HG03064 (cell line): ENCODE results near the gene PBX1.

Source experiments
- ATAC-seq: cut with Tn5 transposase; IDR thresholded peaks from one replicate; pipeline ENCODE4 v1.9.1; 2021; ENCODE audit warnings: low read depth; ENCODE audit not compliant: unreplicated experiment

PBX1 gene

GRCh38 chr1:164742745-164743144 is 183.8 kb downstream of the PBX1 start:
- ATAC-seq, result no peak

DNA sequence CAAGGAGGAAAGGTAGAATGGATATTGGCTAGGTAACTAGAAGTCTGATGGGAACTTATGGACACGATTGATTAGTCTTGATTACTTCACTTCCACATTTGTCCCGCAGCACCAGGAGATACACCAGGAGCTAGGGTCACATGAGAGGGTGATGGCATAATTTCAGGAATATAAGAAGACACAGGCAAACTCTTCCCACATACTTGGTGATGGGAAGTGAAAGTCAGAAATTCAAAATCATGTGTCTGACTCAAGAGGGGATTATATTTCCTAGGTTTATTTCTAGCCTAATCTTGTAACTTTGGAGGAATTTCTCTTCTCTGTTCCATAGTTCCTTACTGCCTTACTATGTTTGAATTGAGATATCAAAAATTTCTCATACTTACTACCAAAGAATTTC is 185.0 kb downstream of the PBX1 start:
- ATAC-seq, result no peak

DNA sequence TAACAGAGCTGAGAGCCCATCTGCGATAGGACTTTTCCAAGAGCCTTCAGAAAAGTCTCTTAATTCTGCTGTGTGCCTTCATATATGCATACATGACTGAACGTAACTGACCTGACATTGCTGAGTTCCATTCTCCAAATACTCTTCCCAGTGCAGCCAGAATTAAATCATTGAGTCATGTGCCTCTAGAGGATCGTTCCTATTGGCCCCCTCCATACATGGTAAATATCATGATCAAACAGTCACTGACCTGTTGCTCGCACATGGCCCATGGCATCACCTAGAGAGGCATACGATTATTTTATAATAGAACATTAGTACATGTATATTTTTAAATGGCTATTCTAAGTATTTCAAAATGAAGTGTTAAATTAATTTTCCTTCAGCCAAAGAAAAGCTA is 186.8 kb downstream of the PBX1 start:
- no peak for ATAC-seq

- ATAC-seq, result no peak
Measured at GRCh38 chr1:164746632-164747031, 187.6 kb downstream of the PBX1 start.

DNA sequence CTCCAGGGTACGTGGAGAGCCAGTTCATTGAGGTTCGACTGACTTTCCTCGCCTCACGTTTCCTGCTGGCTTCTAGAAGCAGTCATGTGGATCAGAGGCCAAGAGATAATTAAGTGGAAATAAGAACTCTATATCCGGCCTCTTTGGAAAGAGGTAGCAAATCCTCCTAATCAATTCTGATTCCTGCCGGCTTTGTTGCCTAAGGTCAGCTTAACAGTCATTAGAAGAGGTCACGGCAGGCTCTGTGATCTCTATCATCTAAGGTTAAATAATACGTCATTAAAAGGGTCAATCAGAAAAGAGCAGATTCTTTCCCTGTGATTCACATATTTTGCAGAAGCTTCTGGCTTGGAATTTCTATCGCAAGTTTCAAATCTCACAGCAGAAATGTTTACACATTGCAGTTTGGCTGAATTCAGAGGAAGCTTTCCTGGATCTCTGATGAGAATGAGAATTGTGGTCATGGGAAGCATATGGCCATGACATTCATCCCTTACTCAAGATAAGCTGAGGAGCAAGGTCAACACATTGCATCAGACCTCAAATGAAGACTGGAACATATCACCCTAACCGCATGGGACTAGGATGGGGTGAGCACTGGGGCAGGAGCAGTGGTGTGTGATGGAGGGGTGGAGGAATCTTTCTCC is 189.4 kb downstream of the PBX1 start:
- no peak for ATAC-seq

- no peak for ATAC-seq
Measured at GRCh38 chr1:164753521-164754077, 194.6 kb downstream of the PBX1 start.

DNA sequence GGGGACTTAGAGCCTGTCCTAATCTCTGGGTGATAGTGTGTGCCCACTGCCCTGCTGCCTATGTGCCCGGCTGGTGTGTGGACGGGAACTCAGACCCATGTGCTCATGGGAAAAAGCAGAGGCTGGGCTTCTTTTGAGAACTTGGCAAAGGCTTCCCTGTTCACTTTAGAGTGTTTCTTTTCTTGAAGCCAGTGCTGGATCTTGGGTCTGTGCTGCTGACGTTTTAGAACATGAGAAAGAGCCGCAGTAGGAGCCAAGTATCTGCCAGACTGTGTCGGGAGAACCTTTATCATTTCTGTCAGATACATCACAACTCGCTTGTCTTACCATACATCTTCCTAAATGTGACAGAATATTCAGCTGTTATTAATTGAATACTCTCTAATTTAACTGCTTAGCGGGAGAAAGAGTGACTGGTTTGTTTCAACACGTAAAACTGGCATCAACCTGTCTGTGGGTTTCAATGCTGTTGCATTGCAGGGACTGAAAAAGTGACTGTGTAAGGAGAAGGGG is 195.2 kb downstream of the PBX1 start:
- no peak for ATAC-seq

GRCh38 chr1:164755690-164756089 is 196.7 kb downstream of the PBX1 start:
- ATAC-seq, result no peak

GRCh38 chr1:164756741-164757140 is 197.8 kb downstream of the PBX1 start:
- ATAC-seq, result no peak

- no peak for ATAC-seq
Measured at GRCh38 chr1:164757625-164758024, 198.6 kb downstream of the PBX1 start.

DNA sequence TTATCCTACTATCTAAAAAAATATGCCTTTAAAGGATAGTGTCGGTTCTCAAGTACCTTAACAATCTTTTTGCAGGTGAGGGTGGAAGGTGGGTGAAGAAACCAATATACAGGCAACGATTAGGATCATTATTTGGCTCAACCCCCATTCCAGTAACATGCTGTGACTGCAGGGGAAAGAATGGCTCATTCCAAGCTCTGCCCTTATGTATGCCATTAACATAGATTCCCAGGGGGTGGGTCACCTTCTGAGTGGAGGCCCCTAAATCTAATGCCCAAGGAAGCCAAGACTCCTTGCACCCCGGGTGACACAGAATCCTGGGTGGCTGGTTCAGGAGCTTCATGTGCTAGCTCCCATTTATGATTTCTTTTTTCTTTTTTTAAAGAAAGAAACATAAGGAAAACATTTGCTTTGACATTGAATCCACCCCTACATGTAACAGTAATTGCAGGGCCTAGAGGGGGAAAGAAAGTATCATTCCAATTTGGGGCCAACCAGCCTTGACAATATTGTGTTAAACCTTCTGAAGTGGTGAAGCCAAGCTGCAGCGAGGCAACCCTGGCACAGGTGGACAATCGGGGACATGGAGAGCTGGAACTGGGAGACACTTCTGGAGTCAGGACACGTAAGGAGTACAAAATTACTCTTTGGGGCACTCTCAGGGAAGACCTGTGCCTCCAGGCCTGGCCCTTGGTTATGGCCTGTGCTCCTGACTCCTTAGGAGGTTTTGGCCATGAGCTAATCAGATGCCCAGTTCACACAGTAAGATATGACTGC is 200.3 kb downstream of the PBX1 start:
- ATAC-seq, result no peak

- ATAC-seq, result no peak
Measured at GRCh38 chr1:164759979-164760469, 201.0 kb downstream of the PBX1 start.

DNA sequence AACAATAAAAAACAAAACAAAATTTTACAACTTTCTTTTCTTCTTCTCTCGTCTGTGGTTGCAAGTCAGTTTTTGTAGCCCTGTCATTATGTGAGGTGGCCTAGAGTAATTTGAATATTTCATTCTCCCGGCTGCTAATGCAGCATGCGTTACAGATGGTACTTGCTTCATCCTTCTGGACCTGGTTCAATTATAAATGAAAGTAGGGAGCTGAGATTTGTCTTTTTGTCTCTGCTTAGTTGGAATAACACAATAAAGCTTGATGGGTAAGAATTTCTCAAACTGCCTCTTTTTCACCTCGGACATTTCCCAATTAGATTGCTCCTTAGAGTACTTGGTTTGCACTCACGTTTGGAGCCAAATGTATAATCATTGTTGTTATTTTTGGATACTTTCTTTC is 201.6 kb downstream of the PBX1 start:
- ATAC-seq, result no peak

DNA sequence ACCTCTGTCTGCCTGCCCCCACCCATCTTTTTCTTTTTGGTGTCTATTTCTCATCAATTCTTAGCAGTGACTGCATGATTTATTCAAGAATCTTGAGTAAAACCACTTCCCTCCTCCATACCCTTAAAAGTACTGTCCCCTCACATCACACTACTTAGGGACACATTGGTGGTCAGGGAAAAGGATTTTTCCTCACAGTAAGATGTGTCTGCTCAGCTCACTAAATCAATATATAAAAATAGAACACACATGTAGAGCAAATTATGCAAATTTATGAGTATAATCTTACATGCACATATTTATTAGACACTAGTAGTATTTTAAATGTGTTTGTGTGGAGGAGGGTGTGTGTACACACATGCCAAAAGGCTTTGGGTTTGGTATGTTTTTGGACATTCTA is 202.0 kb downstream of the PBX1 start:
- no peak for ATAC-seq

- no peak for ATAC-seq
Measured at GRCh38 chr1:164763098-164763497, 204.1 kb downstream of the PBX1 start.

DNA sequence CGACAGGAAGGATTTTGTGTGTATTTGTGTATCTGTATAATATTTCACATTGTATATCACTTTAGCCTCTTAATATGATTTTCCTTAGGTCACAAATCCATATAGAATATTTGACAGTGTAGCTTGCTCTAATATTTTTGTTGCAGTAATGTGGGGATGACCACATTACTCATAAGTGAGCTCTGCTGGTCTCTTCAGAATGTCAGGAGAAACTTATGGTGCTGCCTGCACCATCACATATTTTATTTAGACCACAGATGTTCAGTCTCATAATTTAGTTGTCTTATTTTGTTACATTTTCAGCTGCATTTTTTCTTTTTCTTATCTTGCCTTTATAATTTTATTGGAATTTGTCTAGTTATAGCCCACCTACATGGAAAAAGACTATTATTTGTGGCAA is 205.3 kb downstream of the PBX1 start:
- ATAC-seq, result no peak

- ATAC-seq, result no peak
Measured at GRCh38 chr1:164765557-164765956, 206.6 kb downstream of the PBX1 start.

DNA sequence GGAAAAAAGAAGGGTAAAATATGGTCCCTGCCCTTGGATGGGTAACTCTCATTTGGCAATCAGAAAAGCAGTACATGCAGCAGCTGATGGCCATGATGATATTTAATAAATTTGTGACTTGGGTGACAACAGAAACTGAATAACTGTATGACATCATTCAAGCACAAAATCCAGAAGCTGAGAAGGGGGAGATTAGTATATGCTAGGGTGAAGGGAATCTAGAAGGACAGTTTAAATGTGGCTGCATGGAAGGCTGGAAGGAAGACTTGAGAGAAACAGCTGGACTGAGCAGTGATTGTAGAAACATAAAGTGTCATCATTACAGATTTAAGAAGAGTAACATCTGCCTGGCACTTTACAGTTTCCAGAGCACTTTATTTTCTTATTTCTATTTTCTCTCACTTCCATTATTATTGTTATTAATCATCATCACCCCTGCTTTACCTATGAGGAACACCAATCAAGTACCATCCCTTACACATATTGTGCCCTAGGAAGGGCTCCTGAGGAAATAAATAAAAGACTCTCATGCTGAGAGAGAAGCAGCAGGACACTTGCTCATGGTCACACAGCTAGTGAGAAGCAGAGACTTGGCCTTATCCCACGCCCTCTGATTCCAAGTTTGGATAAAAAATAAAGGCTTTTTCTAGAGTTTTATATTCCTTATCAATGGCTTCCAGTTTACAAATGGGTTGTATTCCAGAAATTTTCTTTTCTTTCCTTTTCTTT is 207.2 kb downstream of the PBX1 start:
- ATAC-seq, result no peak

GRCh38 chr1:164767752-164768402 is 208.9 kb downstream of the PBX1 start:
- no peak for ATAC-seq

GRCh38 chr1:164768619-164769018 is 209.6 kb downstream of the PBX1 start:
- ATAC-seq, result no peak
